Loucy (cell line): ENCODE data around the gene VASH2.

Experiments used
- EZH2phosphoT487 ChIP-seq: fragments of 200-600 bp; IDR thresholded peaks from 2 replicates; pipeline ENCODE4 v1.6.1; 2018; ENCODE audit warnings: antibody characterized with exemption, mild to moderate bottlenecking, moderate library complexity, borderline replicate concordance
- TF ChIP-seq, protein P1 (sequence below): fragments of 200-600 bp; sonication (generic); conservative IDR thresholded peaks from 2 replicates; pipeline ENCODE4 v1.5.1; 2014; ENCODE audit warnings: mild to moderate bottlenecking, antibody characterized with exemption, low read length

DNA sequence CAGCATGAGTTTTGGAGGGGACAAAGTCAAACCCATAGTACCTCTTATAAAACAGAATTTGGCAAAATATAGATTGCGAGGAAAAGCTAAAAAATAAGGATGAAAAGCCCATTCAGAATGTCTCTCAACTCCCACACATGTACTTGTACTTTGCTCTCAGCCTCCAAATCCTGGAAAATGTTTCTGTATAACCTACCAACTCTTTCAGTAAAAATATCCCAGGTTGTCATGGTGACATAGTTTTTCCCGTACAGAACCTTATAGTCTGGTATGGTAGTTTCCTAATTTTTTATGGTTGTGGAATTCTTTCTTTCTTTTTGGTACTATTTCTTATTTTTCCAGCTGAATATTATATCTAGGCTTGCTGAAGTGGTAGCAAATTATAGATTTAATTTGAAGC, 85.2 kb downstream of the VASH2 start:
- TF ChIP-seq, protein P1, sequence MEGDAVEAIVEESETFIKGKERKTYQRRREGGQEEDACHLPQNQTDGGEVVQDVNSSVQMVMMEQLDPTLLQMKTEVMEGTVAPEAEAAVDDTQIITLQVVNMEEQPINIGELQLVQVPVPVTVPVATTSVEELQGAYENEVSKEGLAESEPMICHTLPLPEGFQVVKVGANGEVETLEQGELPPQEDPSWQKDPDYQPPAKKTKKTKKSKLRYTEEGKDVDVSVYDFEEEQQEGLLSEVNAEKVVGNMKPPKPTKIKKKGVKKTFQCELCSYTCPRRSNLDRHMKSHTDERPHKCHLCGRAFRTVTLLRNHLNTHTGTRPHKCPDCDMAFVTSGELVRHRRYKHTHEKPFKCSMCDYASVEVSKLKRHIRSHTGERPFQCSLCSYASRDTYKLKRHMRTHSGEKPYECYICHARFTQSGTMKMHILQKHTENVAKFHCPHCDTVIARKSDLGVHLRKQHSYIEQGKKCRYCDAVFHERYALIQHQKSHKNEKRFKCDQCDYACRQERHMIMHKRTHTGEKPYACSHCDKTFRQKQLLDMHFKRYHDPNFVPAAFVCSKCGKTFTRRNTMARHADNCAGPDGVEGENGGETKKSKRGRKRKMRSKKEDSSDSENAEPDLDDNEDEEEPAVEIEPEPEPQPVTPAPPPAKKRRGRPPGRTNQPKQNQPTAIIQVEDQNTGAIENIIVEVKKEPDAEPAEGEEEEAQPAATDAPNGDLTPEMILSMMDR = no peak
- no peak for TF ChIP-seq EZH2phosphoT487
